Suppressor macrophage treated with lipopolysaccharide for 4 hours (primary cell): ENCODE data around the gene CCDC40.
"Not testable (repeated sequence)": the region's sequence is repeated elsewhere in the genome, so short reads cannot be mapped to it uniquely, and the experiment has no call there.

Source experiments
- DNase-seq: peaks from one replicate; pipeline ENCODE4 v3.0.0-alpha.2; 2020

CCDC40 gene

DNA sequence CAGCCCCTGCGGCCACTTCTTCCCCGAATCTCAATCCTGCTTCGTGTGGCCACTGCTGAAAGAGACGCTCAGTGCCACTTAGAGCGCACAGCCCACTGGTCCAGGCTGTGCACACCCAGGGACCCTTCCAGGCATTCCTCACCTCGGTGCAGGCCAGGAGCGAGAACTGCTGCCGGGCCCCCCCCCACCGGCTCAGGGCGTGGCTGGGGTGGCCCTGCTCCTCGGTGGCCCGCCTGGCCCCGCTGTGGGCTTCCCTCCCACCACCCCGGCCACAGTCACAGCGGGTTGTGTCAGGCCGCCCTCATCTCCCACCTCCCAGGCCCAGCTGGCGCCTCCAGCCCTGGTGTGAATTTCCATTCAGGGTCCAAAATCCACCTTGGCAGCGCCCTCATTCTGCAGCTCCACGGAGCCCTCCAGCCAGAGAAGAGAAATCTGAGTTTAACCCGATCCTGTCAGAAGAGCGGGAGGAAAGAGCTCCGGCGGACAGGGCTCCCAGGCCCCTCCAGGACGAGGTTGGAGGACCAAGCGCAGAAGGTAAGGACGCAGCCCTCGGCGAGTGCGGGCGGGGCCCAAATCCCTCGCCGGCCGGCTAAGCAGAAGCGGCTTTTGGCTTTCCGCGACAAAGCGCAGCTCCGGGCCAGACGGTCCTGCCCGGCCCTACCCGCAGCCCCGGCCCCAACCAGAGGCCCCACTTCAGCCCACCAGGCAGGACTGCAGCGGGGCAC, 12.8 kb upstream of the CCDC40 start:
- DNase-seq = no peak

DNA sequence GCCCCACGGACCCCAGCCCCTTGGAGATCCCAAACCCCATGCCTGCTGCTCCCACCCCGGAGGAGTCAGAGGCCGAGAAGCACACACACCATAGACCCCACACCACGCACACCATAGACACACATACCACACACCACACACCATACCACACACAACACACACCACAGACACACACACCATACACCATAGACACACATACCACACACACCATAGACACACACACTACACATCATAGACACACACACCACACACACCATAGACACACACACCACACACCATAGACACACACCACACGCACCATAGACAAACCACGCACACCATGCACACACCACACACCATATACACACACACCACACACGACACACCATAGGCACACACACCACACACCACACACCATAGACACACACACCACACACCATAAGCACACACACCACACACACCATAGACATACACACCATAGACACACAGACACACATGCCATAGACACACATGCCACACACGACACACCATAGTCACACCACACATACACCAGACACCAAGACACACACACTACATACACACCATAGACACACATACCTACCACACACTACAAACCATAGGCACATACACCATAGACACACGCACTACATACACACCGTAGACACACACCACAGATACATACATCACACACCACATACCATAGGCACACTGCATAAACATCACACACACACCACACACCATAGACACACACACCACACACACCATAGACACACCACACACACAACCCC, 12.1 kb upstream of the CCDC40 start:
- no peak for DNase-seq

DNA sequence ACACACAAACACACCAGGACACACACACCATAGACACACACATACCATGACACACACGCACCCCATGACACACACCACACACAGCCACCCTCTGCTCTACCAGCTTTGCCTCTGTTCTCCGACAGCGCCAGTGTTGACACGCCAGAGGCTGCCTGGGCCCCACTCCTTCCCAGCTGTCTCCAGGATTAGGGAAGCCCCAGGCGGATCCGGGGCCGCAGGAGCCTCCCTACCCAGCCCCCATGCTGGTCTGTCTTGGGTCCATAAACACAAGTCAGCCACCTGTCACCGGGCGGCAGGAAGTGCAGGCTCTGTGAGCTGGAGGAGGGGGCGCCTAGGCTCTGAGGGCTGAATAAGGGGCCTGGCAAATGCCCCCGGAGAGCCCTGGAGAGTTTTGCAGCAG, 11.3 kb upstream of the CCDC40 start:
- no peak for DNase-seq

DNA sequence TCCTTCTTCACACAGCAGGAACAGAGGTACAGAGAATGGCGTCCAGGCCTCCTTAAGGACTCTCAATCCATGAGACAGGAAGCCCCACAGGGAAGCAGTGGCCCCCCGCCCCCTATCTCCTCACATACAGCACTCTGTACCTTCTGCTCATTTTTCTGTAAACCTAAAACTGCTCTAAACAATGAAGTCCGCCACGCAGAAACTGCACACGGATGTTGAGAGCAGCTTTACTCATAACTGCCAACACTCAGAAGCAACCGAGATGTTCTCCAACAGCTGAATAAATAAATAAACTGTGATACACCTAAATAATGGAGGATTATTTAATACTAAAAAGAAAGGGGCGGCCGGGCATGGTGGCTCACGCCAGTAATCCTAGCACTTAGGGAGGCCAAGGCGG, 10.6 kb upstream of the CCDC40 start:
- DNase-seq = no peak

DNA sequence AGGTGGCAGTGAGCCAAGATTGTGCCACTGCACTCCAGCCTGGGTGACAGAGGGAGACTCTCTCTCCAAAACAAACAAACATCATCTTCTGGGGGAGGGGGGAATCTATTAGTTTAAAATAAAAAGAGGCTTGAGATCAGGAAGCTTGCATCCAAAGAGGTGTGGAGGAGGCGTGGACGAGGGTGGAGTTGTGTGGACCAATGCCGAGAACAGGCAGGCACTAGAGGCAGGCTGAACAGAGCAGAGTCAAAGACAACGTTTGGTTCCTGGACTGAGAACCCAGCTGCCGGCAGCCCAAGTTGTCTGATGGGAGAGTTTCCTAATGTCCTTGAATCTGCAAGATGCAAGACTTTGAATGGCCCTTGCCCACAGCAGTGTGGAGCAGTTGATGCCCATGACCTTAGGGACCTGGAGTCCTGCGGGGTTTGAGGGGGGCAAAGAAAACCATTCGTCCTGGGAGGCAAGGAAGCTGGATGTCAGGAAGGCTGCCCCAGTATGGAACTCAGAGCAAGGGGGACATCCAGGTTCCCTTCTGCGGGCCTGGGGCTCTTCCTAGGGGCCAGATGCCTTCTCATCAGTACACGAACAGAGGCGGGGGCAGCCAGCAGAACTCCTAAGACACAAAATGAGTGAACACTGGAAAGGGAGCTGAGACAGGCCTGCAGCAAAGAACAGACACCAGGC, 9.9 kb upstream of the CCDC40 start:
- no peak for DNase-seq

DNA sequence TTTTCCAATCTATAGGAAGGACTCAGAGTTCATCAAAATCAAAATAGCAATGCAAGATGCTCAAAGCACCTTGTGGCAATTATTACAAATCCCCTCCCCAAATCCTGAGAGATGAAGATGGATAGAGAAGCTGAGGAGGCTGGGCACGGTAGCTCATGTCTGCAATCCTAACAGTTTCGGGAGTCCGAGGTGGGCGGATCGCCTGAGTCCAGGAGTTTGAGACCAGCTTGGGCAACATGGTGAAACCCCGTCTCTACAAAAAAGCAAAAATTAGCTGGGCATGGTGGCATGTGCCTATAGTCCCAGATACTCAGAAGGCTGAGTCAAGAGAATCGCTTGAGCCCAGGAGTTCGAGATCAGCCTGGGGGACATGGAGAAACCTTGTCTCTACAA, 9.4 kb upstream of the CCDC40 start:
- DNase-seq = no peak

DNA sequence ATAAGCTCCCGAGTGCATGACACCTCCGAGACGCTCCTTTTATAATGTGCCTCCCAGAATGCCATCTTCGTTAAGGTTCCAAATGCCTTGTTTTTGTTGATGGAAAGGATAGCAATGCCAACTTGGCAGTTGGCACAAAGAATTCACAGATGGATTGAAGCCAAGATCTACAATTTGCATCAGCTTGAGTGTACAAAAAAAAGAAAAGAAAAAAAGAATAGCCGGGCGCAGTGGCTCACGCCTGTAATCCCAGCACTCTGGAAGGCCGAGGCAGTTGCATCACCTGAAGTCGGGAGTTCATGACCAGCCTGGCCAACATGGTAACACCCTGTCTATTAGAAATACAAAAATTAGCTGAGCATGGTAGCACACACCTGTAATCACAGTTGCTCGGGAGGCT, 8.4 kb upstream of the CCDC40 start:
- DNase-seq = no peak

DNA sequence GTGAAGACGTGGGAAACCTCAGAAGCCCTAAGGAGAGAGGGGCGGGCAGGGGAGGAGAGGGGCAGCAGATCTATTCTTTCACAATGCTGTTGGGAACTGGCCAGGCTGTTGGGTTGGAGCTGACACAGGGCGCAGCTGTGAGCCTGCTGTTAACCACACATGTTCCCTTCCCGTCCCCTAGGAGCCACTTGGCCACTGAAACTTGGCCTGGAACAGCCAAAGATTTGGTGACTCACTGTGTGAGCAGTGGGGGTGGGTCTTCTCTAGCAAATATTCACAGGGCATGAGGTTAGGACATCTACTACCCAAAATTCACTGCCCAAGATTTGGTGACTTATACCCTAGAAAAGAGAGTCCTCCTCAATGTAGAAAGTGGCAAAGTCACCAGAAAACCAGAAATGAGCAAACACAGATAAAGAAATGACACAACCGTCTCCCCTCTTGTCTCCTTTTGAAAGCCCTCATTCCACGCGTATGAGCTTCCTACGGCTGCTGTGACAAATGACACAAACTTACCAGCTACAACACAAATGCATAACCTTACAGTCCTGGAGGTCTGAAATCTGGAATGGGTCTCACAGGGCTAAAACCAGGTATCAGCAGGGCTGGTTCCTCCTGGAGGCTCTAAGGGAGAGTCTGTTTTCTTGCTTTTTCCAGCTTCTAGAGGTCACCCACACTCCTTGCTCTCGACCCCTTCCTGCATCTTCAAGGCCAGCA, 7.0 kb upstream of the CCDC40 start:
- DNase-seq = peak; percentile 75

DNA sequence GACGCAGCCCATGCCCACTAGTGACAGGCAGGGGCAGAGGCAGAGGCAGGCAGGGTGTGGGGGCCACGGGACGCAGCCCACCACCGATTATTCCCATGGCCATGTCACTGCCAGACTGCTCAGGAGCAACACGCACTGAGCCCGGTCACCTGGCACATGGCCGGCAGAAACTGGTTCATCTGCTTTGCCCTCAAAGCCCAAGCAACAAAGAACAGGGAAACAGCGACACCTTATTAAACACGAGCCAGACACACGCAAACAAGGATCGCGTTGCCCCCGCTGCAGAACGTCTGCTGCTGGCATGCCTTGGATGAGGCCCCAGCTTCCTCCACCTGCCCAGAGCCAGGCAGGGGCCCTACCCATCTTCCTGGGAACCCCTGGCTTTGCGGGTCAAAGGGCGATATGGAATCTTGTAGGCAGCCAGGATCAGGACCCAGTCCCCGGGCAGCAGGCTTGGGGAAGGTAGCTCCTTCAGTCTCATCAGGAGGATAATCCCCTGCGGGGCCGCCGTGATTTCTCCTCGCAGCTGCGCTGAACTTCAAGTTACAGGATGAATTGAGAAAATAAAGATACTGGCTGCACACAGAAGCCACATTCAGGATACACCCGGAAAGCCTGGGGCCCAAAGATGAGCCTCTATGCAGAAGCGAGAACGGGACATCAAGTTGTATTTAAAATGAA, 5.6 kb upstream of the CCDC40 start:
- DNase-seq = no peak

DNA sequence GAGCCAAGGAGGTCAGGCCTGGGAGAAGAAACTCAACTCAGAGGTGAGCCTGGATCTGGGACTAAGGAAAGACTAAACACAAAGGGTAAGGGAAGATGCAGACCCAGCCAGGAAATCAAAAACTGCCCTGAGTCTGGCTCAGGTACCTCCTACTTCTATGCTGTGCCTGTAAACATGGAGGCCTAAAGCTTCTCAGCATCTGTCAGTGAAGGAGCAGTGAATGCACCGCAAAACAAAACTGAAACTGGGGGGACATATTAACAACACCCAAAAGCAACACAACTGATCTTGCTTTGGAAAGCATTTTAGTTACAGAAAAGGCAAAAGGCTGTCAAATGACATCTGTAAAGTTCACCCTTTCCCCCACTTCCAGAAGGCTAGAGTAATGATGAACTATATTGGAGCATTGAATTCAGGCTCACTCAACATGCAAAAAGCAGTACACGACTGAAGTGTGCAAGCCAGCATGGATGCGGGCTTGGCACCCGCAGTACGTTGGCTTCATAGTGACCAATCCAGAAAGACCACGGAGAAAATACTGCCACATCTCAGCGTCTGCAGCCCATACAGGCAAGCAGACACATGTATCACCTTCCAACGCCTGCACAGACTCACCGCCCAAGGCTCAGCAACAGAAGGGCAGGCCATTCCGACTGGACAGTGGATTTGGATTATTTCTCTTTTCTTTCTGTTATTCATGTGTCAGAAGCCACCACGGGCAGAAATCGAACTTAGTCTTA, 4.6 kb upstream of the CCDC40 start:
- no peak for DNase-seq

DNA sequence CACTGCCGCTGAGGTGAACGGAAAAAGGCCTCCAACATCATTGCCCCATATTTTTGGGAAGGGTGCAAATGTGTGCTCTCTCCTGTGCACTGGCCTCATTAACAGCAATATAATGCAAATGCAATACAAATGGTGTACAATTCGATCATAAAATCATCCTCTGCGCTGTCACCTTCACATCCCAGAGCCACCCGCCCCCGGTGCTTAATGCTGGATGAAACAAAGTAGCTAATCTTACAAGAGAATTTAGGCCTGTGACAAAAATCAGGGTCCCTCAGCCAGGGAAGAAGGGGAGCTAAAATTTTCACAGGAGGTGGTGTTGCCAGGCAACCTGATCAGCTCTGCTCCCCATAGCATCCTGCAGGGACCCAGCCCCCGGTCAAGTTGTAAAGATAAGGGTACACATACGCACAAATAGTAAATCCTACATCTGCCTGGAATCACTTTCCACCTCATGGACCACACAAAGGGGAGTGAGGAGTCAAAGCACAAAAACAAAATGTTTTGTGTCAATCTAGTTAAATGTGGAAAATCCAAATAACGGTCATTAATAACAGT, 3.7 kb upstream of the CCDC40 start:
- no peak for DNase-seq

DNA sequence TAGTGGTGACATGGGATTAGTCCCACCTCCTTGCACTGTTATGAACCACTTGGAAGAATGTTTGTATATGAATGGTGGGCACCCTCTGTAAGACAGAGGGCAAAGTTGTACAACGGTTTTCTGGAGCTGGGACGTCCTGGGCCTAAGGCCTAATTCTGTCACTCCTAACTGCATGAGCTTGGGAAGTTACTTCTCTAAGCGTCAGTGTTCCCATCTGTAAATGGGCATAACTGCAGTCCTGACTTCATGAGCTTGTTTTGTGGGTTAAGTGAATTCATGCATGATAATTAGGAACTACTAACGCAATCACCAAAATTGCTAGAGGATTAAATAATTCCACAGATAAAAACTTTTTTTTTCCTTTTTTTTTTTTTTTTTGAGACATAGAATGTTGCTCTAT, 2.6 kb upstream of the CCDC40 start:
- DNase-seq = no peak

DNA sequence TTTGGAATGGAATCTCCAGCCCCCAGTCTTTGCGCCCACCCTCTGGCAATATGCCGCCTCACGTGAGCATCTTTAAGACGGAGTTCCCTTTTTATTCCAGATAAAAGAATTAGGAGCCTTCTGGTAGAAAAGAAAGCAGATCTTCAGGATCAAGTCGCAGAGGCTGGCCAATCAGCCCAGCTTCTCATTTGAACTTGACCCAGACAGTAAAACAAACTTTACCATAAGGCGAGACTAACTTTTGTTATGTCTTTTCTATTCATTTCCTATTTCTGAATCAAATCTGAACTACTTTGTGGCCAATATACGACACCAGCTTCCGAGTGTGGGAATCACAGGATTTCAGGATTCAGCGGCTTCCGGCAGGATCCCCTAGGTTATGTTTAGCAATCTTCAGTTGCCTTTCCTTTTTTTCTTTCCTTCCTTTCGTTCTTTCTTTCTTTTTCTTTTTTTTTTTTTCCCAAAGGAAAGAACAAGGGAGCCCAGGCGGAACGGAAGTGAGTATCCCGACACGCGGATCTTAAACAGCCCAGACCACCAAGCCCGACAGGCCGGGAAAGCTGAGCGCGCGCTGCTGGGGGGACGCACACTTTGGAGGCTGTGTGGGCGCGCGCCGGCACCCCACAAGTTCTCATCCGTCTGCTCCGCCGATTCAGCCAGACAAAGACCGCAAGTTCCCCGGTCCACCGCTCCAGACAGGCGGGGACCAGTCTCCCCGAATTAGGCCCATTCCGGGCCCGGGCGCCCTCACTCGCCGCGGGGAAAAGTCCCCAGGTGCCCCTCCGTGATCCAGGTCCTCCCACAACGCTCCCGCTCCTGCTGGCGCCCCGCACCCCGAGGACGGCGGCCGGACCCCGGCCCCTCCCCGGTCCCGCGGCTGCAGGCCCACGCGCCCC, 1.4 kb upstream of the CCDC40 start:
- peak; percentile 57 for DNase-seq

DNA sequence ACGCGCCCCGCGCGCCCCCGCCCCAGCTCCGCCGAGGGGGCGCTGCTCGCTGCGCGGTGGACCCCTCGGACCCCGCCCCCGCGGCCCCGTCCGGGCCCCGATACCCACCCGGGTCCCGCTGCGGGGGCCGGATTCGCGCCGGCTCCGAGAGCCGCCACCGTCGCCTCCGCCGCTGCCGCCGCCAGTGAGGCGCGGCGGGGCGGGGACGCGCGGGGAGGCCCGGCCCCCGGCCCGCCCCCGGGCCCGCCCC, 830 bp upstream of the CCDC40 start, which contains the start of gene TBC1D16:
TBC1D16 (minus strand) TSS at position 186 of the 250 bp plus-strand sequence. CDS start 22,325 bp downstream, outside the sequence.
- no peak for DNase-seq

DNA sequence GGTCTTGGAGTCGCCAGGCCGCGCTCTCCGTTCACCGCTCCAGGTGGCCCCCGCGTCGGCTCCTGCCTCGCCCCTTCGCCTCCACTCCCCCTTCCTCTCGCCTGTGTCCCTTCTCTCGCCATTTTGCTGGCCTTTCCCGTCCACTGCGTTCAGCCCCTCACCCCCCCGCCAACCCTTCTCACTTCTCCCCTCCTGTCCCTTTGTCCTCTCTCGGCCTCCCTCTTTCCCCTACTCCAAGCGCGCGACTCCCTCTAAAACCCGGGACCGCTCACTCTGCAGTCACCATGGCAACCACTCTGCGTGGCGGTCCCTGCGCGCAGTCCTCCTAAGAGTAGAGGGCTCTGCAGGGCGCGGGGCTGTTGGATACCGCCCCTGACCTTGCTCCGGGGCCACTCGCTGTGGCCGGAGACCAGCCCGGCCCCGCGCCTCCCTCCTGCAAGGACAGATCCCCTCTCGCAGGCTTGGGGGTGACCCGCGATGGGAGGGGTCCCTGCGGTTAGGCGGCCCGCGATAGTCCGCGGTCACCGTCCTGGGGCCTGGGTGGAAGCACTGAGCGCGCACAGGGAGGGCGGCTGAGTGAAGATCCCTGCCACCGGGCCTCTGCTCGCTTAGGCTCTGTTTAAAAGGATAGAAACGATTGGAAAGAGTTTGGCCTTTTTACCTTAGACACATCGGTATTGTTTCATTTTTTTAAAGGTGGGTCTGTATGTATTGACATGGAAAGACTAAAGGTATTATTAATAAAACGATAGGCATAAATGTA, 454 bp downstream of the CCDC40 start:
- DNase-seq = peak; percentile 20

DNA sequence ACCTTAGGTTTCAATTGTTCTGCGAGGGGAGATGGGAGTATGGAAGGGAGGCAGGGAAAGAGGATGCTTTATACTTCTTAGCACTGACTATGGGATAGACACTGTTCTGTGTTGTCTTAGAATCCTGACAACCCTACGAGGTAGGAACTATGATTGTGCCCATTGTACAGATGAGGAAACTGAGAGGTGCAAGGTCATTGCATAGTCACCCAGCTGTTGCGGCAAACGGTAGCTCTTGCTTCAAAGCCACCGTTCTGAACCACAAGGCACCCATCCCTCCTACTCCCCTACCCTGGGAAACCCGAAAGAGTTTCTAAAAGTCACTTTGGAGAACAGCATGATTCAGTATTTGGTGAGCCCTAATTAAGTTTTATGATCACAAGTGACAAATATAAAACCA, 7.5 kb downstream of the CCDC40 start:
- DNase-seq = no peak

DNA sequence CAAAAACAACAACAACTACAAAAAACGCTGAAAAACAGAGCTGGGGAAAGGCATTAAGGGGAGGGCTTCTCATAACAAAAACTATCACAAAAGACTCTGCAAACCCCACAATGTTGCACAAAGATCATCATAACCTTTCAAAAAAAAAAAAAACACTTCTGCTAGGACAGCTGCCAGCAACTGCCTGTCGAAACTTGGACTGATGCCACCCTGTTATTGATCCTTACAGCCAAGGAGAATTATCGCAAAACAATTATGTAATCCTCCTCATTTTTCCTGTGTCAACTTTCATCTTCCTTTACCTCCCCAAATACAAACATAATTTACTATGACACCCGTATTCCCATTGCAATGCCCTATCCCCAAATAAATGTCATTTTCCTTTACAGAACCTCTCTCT, 9.3 kb downstream of the CCDC40 start:
- no peak for DNase-seq

DNA sequence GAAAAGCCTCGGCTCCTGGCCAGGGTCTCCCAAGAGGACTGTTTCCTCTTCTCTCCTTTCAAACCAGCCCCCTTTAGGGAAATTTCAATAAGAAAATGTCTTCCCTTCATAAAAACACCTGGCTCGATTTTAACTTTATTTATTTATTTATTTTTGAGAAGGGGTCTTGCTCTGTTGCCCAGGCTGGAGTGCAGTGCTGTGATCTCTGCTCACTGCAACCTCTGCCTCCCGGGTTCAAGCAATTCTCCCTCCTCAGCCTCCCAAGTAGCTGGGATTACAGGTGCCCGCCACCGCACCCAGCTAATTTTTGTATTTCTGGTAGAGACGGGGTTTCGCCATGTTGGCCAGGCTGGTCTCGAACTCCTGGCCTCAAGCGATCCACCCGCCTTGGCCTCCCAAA, 10.3 kb downstream of the CCDC40 start:
- not testable (repeated sequence) for DNase-seq

DNA sequence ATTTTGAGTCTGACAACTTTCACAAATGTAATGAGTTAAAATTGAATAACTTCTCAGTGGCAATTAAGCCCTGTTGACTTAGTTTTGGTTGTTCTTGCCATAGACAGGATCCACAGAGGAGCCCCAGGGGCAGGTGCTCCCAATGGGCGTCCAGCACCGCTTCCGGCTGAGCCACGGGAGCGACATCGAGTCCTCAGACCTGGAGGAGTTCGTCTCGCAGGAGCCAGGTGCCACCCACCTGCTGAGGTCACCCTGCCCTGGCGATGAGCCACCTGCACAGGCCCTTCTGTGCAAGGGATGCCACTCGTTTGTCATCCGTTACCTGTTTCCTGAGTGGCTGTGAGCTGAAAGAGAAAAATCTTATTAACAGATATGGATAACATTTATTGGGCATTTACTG, 10.7 kb downstream of the CCDC40 start:
- no peak for DNase-seq

DNA sequence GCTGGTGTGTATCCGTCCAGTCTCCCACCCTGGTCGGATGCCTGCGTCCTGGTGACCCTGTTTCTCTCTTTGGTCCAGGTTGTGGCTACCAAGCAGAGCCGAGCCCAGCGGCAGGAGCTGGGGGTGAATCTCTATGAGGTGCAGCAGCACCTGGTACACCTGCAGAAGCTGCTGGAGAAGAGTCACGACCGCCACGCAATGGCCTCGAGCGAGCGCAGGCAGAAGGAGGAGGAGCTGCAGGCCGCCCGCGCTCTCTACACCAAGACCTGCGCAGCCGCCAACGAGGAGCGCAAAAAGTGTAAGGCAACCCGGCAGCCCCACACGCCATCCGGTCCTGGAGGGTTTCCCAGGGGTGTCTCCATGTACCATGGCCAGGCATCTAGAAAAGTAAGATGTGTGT, 13.5 kb downstream of the CCDC40 start:
- no peak for DNase-seq
